GM19328 (cell line): Measurements from ENCODE around the gene COX20.

ENCODE experiments used
- ATAC-seq: cut with Tn5 transposase; IDR thresholded peaks from one replicate; pipeline ENCODE4 v1.9.1; 2021; ENCODE audit warnings: mild to moderate bottlenecking, moderate library complexity; ENCODE audit not compliant: unreplicated experiment

COX20 gene

DNA sequence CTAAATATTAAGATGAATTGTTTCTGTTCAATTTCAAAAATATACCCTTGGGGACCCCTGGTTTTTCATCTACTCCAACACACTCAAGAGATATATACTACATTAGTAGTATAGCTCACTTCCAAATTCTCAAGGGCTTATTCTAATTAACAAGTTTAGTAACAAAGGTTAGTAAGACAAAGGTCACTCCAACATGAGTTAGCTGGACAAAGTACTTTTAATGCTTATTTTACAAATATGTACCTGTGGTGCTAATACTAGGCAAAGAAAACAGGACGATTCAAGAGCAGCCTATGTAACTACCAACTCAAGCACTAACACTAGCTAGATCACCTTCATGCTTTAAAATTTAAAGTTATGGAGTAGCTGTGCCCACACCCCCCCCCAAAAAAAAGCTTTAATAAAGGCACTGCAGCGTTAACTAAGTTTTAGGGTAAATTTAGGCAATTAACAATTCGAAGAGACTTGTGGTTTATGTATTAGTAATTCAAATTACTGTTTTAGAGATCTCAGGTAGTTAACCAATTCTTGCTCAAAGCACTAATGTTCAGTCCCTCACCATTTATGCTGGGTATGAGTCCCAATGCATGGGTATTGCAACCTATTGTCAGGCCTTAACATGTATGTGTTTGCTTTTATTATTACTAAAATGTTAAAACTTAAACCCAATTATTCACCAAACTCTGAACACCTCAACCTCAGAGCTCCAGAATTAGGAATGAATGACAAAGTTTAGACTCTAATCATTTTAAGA, 14.8 kb downstream of the COX20 start:
- ATAC-seq = no peak

DNA sequence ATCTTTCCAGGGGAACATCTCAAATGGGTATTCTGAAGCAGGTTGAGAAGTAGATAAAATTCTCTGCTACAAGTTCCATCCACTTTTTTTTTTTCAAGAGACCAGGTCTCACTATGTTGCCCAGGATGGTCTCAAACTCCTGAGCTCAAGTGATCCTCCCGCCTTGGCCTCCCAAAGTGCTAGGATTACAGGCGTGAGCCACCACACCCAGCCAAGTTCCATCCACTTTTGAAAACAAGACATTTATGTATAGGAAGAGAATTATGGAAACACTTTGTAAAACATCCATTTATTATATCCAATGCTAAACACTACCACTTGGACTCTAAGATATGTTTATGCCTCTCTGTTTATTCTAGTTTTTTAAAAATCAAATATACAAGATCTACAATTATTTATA, 15.4 kb downstream of the COX20 start:
- no peak for ATAC-seq

DNA sequence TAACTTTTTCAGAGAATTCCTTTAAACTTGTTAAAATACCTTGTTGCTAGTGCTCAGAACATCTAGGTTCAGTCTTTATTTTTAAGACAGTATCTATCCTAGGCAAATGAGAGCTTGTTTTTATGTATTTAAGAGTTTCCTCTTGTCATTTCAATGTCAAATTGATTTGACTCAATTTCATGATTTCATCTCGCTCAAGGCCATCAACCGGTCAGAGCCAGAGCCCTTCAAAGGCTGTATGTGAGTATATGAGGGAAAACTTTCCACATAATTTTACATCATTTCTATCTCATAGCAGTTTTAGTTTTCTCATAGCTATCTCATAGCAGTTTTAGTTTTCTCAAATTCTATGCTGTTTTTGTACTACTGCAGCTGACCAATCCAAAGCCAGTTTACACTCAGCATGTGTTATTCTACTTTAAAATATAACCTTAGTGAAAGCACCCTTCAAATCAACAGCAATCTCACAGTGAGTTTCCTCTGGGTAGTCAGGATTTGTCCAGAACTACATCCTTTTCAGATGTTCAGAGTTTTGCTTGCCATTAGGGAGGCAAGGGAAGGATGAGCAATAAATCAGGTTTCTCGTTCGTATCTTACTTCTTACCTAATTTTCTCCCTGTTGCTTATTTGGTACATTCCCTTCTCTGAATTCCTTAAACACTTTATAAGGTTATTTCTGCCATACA, 16.2 kb downstream of the COX20 start:
- ATAC-seq = no peak

DNA sequence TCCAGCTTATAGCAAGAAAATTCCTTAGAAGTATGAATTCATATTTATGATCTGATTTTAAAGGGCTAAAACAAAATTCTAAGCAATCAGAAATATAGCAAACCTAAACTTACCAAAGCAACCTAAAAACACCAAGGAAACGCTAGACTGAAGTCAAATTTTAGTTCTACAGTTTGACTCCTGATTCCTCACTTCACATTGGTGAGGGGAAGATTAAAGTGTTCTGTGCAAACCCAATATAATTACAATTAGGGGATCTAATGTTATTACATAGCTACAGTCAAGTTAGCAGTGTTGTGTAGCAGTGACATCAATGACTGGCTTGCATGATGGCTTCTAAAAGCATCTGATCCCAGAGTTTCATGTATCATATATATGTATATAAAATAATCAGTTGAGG, 17.2 kb downstream of the COX20 start:
- ATAC-seq = no peak

DNA sequence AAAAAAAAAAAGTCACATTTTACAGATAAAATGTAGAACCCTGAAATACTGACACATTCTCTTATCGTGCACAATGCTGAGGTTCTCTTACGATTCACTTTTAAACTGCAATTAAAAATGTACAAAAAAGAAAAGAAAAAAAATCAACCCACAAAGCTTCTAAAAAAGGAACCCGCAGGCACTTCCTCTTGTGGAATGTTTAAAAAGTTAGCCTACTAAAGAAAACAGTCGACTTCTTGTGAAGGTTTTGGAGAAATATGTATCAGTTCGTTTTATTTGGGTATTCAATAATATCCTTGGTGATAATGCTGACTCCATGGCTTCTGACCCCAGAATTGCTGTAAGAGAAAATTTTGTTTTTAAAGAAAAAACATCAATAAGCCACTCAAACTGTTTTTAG, 18.7 kb downstream of the COX20 start:
- no peak for ATAC-seq

DNA sequence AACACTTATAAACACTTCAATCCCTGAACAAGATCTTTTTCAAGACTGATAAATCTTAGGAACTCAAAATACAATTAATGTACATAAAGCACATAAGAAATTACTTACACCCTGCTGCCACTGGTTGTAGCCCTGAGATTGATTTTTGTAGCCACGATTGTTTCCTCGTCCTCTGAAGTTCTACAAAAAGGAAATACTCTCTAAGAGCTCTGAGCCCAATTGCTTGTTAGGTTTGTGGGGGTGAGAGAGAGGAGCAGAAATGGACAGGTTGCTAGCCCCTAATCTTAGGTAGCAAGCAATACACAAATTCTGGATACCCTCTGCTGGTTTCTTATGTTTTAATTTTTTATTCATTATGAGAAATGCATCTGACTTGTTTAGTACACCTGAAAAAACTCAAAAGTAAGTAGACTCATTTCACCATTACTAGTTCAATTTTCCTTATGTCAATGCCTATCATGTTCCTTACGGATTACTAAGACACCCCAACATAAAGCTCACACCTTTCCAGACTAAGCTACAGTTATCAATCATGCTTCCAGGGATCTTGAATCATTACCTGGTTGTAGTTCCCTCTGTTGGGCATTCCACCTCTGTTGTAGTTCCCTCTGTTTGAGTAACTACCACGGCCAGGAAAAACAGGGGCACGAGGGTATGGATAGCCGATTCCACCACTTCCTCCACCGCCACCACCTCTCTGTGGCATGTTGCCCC, 19.6 kb downstream of the COX20 start:
- ATAC-seq = no peak

DNA sequence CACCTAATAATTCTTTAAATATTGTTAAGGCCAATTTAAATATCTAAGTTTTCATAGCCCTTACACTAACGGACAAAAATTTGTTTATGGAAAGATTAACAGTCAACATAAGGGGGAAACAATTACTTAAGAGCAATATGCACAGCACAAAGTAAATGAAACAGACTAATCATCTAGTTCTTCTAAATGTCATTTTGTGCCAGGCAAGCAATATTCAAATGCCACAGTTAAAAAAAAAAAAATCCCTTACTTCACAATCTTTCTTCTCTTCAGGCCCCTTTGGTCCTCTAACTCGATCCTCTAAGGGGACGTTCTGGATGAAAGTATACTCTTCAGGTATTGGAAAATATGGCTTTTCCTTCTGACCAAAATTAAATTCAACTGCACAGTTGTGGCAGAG, 22.3 kb downstream of the COX20 start:
- no peak for ATAC-seq

DNA sequence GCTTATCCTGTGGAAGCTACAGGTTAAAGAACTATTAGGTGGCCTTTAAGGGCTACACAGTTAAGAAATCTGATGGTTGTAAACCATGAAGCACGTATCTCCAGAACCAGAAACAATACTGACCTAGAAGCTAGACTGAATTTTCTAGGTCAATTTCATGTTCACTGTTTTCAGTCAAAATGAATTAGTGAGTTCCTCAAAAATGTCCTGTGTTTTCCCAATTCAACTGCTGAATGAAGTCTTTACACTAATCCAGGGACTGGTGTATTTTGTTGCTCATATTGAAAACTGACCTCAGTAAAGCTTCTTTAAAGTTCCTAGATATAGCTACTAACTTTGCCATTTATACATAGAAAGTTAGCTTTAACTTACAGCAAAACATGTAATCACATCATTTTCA, 22.9 kb downstream of the COX20 start:
- no peak for ATAC-seq

DNA sequence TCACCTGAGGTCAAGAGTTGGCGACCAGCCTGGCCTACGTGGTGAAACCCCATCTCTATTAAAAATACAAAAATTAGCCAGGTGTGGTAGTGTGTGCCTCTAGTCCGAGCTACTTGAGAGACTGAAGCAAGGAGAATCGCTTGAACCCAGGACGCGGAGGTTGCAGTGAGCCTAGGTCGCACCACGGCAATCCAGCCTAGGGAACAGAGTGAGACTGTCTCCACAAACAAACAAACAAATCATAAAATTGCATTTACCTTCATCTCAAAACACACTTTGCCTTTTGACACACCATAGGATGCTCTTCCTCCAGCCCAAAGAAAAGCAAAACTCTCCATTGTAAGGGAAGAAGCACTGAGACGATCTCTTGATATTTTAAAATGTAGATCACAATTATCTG, 24.6 kb downstream of the COX20 start:
- no peak for ATAC-seq

DNA sequence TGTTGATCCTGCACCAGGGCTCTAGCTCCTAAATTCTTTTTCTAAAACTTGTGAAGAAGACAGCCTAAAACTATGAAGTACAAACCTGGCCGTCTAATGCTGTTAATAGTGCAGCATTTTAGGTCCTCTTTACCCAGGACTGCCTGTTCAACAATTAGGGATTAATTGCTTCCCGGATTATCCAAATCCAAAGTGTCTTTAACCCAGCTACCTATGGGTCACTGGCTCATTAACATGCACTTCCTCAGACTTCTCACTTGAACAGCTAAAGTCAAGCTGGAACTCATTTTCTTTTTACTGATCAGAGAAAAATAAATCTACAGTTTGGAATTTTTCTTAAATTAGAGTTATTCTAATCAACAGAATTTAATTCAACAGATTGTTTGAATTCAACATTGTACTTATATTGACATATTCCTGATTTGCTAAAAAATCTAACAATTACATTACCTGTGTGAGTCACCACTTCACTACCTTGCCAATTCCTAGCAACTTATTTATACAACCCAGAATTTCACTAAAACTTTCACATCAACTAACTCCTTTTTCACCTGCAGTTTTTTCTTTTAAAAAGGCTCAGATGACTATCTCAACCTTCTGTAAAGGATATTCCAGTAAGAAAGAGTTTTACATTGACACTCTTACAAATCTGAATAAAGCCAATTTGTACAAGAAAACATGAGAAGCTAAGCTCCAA, 25.6 kb downstream of the COX20 start:
- no peak for ATAC-seq

DNA sequence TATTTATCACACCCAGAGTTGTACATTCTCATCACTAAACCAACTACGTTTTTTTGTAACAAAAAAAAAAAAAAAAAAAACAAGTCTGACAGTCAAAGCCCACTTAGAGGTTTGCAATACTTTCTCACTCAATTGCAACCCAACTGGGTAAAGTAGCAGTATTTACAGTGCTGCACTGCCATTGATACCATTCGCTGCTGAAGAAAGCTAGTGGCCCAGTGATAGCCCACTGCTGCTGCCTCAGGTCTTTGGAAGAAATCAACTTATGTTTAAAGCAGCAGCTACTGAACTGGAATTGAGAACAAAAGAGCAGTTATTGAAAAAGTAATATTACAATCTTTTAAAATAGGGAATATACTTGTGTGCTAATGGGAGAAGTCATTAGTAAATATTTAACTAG, 26.2 kb downstream of the COX20 start:
- ATAC-seq = no peak

DNA sequence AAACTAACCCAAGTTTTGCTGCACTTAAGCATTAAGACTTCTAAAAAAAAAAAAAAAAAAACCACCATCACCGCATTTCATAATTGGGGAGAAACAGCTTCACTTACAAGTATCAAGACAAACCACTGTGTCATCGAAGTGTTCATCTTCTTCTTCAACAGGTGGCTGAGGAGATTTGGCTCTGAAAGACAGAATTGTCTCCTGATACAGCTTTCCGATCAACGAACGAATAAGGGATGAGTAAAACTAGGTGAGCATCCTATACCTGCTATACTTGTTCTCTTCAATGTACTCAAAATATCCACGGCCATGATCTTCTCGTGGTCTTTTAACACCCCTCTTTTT, 26.9 kb downstream of the COX20 start:
- ATAC-seq = no peak

DNA sequence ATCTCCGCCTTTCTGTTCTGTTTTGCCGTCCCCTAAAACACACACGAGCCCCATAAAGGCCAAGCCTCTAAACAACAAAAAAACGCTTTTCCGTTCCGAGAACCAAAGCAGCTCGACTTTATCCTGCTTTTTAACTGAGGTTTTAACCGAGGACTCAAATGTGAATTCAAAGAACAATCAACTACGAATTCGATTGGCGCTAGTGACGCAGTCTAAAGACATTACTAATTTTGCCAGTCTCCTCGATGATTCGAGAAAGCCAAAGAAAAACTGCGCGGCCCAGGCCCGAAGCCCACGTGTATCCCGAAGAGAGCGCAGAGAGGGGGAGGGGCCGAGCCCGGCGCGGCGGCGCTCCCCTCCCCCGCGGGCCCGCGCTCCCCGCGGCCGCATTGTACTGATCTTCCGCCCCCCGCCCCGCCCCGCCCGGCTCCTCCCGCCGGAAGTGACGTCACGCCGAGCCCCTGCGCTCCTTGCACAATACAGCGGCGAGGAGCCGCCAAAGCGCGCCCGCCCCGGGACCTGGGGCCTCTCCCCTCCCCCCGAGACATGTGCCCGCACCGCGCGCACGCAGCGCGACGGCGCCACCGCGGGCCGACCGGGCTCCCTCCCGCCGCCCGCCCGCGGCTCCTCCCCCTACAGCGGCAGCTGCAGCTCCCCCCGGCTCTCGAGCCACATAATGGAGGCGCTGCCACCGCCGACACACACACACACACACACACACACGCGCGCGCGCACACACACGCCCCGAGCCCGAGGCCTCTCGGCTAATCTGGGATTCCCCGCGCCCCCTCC, 27.4 kb downstream of the COX20 start:
- peak; percentile 53 for ATAC-seq

DNA sequence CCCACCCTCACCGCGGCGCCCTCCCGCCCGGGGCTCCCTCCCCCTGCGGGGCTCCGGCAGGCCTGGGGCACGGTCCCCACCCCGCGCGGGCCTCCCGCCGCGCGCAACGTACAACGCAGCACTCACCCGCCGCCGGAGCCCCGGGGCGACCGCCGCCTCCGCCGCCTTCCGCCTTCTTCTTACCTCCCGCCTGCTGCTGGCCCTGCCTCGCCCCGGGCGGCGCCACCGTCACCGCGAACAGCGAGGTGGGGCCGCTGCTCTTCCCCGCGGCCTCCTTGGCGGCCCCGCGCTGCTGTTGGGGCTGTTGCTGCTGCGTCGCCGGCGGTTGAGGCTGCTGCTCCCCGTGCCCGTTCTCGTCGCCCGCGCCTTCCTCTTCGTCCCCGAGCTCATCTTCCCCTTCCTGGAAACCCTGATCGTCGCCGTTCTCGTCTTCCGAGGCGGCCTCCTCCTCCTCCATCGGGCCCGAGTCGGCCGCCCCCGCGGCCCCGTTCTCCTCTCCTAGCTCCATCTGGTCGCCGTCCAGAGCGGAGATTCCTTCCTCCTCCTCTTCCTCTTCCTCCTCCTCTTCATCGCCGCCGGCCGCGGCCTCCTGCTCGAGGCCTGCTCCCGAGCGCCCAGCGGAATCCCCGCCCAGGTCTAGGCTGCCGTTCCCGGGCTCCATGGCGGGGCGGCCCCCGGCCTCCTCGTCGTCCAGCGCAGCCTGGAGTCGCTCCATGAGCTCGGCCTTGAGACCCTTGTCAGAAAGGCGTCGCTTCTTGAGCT, 28.2 kb downstream of the COX20 start:
- no peak for ATAC-seq

DNA sequence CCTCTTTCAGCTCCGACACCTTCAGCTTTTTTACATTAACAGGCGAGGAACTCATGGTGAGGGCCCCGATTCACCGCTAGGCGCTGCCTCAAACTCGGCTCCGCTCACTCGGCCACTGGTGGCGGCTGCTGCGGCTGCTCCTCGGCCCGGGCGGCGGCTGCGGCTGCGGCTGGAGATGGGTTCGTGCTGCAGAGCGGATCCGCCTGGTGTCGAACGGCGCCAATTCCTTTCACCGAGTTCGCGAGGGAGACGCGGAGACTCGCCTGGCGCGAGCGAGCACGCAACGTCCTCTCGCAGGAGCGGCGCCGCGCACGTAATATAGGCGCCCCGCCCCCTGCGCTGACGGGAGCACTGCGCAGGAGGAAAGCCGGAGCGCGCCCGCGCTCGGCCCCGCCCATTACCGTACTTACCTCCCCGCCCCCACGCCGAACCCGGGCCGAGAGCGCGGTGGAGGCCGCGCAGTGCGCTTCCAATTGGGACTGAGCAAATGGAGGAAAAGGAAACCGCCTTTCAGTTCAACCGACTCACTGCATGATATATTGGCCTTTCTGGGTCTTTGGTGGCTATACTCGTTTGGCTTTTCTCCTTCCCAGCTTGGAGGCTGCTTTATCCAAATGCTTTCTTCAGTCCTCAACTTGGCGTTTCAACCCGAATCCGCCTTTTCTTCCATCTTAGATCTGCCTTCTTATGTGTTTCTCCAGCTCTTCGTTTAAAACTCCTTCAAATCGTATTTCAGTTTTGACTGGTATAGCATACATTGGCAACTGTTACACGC, 29.0 kb downstream of the COX20 start, which contains the start of gene HNRNPU:
Gene HNRNPU, minus strand, starts transcription at position 291 of the 775 bp plus-strand sequence. Its CDS starts 236 bp downstream, at position 55.
- ATAC-seq = peak; percentile 65

DNA sequence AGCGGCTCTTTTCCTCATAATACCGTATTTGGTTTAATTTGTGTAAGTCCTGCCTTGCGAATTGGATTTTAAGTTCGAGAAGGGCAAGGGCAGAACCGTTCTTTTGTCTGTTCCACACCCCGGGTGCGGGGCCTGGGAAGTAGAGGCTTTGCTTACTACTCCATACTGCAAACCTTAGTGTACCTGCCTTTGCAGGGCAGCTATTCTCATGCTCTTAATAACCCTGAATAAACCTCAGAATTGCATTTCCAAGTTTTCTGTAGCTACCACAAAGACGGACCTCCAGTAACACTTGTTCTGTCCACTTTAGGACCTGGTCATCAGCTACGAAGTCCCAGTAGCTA, 29.5 kb downstream of the COX20 start:
- ATAC-seq = no peak

DNA sequence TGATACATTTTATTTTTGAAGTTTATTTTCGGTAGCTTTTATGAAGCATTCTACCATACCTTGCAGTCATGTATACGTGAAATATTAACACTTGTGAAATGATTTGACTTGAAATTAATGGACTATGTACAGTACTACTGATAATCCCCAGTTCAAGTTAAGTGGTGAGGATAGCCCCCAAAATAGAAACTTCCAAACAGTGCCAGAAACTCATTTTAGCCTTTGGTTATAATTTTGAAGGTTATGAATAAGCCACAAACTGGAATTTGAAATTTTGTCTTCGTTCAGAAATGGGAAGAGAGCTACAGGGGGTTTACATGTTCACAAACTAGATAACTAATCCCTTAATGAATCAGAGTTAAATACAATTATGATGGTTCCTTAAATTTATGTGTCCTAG, 30.4 kb downstream of the COX20 start:
- no peak for ATAC-seq

DNA sequence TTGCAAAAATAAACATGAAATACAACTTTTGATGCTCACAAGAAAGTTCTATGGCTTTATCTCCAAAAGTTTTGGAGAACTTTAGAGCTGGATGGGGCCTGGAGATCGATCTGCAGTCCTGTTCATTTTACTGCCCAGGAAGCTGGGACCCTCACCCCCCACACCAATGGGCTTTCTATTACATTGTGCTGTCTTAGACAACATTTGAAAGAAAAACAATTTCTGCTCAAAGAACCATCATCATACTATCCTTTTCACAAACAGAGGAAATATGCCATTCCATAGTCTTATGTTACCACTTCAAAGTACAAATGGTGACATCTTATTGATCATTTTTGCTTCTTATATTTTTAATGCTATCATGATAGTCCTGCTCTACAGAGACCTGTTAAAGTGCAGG, 30.9 kb downstream of the COX20 start:
- no peak for ATAC-seq
